COLO829 (cell line): ENCODE measurements around the gene RNASE1.
"Not testable (repeated sequence)": the region's sequence is repeated elsewhere in the genome, so short reads cannot be mapped to it uniquely, and the experiment has no call there.

ENCODE experiments used
- DNase-seq: peaks from one replicate; pipeline ENCODE4 v3.0.0; 2012; ENCODE audit warnings: low spot score

RNASE1 gene

DNA sequence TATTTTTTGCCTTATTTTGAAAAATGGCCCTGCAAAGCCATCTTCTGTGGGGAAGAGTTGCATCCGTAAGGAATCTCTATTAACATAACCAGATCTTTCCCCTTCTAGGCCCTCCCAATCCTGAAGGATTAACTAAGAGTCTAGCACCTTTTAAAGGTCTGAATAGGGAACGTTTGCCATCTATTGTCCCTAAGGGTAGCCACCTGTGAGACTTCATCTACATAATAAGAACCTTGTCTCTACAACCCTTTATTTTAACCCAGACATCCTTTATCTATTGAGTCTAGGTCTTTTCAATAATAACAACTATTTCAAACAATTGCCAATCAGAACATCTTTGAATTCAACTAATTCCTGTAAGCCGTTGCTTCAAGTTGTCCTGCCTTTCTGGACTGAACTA, 30.0 kb downstream of the RNASE1 start:
- no peak for DNase-seq

DNA sequence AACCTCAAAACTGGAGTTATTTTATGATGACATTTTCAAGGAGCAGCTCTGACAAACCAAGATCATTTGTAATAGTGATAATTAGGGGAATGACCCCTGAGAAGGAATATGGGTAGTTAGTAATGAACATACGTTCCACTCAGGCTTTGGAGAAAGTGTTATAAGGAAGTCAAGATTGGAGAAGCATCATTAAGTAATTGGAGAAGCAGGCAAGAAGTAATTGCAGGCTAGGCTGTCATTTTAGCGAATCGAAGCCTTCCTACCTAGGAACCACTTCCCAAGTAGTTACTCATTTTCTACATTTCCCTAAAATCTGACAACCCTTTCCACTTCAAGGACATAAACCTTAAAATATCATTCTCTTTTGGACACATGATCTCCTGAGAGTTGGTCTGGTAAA, 33.2 kb downstream of the RNASE1 start:
- no peak for DNase-seq

DNA sequence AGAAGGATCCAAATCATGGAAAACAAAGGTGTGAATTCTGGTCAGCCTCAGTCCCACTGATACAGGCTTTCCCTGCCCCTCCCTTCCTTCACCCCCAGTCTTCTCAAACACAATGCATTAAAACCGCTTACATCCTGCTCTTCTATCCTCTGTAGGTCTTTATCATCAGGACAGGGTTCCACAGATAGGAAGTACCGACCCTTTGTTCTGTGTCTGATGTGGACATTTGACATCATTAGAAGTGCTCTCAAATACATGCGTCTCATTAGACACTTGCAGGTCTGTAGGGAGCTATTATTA, 34.1 kb downstream of the RNASE1 start:
- no peak for DNase-seq

DNA sequence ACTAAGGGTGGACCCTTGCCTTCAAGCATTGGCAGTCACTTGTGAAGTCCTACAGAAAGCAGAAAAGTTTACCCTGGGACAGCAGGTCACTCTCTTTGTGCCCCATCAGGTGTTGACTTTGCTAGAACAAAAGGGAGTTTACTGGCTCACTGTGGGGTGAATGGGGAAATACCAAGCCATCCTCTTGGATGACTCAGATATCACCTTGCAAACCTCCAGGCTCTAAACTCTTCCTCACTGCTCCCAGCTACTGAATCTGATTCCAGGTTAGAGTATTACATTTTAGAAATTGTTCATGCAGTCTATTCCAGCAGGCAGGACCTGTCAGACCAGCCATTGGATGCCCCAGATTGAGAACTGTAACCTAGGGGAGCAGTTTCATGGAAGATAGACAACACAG, 41.7 kb downstream of the RNASE1 start:
- DNase-seq: no peak

- DNase-seq: not testable (repeated sequence)
Observed at GRCh38 chr14:20759465-20759864, 43.2 kb downstream of the RNASE1 start.

DNA sequence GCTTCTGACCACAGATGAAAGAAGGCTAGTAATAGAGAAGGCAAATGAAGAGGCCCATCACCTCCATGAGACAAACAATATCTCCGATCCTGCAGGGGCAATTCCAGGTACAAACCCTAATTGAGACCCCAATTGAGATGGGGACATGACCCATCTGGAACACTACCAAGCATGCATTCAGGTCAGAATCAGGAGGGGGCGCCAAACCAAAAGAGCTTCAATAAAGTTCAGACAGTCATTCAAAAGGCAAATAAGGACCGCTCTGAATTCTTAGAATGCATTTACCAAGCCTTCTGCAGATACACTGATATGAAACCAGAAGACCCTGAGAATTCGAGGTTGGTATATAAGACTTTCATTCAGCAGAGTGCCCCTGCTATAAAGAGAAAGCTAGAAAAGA, 44.7 kb downstream of the RNASE1 start:
- no peak for DNase-seq

DNA sequence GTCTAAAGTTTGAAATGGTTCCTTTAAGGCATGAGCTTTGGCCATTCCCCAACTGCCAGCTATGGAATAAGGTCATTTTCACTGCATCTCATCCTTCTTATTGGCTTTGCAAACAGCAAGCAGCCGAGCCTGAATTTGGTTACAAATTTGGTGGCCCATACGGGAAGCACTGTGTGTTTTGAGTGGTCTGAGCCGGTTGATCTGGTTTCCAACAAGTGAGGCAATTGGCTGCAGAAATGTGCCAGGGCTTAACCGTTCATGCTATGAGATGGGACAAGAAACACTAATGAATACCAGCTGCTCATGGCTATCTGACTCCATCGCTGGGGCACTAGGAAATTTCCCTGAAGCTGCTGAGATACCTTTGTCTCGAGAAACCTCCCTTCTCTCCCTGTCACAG, 47.6 kb downstream of the RNASE1 start:
- no peak for DNase-seq

DNA sequence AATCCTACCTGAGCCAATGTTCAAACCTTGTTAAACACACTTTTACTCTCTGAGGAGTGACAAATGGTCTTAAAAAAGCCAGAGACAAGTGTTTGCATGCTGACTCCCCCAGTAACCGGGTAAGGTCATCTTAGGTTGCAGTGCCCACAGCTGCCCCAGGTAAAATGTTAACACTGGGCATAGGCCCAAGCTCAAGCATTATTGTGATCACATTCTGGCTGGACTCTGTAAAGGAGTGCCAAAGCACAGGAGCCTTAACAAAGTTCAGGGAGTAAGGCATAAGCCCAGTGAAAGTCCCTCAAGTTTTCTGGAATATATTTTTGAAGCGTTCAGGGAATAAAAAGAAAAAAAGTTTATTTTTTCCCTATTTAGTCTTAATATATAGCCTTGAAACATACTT, 48.3 kb downstream of the RNASE1 start:
- DNase-seq: no peak

DNA sequence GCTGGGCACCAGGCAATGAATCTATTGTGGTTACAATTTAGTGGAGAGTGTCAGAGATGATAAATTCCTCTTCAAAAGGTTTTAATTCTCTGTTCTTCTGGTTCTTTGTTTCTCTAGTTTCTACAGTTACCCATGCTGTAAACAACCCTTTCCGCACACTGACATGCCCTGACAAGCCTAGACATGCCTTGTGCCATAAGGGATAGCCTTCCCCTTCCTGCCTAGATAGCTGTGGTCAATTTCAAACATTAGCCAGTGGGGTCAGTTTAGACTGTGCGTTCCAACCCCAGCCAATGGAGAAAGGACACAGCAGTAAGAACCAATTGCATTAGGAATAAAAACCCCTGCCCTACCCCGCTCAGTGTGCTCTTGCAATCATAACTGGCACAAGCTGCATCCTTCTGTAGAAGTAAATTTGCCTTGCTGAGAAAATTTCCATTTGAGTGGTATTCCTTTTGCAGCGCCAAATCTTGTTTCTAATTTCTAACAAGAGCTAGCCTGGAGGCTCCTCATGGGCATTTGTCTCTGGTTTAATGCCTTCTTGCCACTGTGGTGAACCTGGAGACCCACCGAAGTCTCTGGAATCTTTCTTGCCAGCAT, 50.6 kb downstream of the RNASE1 start:
- DNase-seq: no peak
